SK-N-SH treated with all-trans-retinoic acid at 6 μM for 48 hours (cell line): ENCODE data around the gene LYL1.

Experiments
- ARNTL ChIP-seq: fragments of 450-650 bp; formaldehyde crosslinking; IDR thresholded peaks from 2 replicates; pipeline ENCODE4 v1.5.0; 2020; ENCODE audit warnings: low read depth, mild to moderate bottlenecking, moderate library complexity, borderline replicate concordance
- CREB5 ChIP-seq: fragments of 250-450 bp; sonication (Bioruptor Pico); IDR thresholded peaks from 2 replicates; pipeline ENCODE4 v1.5.1; 2020; ENCODE audit warnings: low read depth, mild to moderate bottlenecking, moderate library complexity
- CSDC2 ChIP-seq: fragments of 250-450 bp; sonication (Bioruptor Pico); IDR thresholded peaks from 2 replicates; pipeline ENCODE4 v1.5.0; 2020; ENCODE audit warnings: mild to moderate bottlenecking, moderate library complexity
- ESRRG ChIP-seq: fragments of 250-450 bp; sonication (Bioruptor Pico); IDR thresholded peaks from 2 replicates; pipeline ENCODE4 v1.6.1; 2021; ENCODE audit warnings: mild to moderate bottlenecking
- PATZ1 ChIP-seq: fragments of 250-450 bp; sonication (Bioruptor Pico); IDR thresholded peaks from 2 replicates; pipeline ENCODE4 v1.8.0; 2020; ENCODE audit warnings: mild to moderate bottlenecking, moderate library complexity, borderline replicate concordance
- POU6F1 ChIP-seq: fragments of 250-450 bp; sonication (Bioruptor Pico); IDR thresholded peaks from 2 replicates; pipeline ENCODE4 v1.8.0; 2021; ENCODE audit warnings: low read depth, mild to moderate bottlenecking, moderate library complexity, borderline replicate concordance
- PPARA ChIP-seq: fragments of 250-450 bp; sonication (Bioruptor Pico); IDR thresholded peaks from 2 replicates; pipeline ENCODE4 v1.5.0; 2020; ENCODE audit warnings: mild to moderate bottlenecking, borderline replicate concordance
- TOX ChIP-seq: fragments of 250-450 bp; sonication (Bioruptor Pico); IDR thresholded peaks from 2 replicates; pipeline ENCODE4 v1.8.0; 2021; ENCODE audit warnings: mild to moderate bottlenecking, moderate library complexity, borderline replicate concordance
- ZFP3 ChIP-seq: fragments of 250-450 bp; sonication (Bioruptor Pico); IDR thresholded peaks from 2 replicates; pipeline ENCODE4 v1.5.0; 2020; ENCODE audit warnings: mild to moderate bottlenecking, moderate library complexity
- ZNF70 ChIP-seq: fragments of 450-650 bp; formaldehyde crosslinking; IDR thresholded peaks from 2 replicates; pipeline ENCODE4 v1.5.0; 2020; ENCODE audit warnings: mild to moderate bottlenecking, moderate library complexity

GRCh38 chr19:13094106-13094504 lies 8.6 kb downstream of the LYL1 start:
- TF ChIP-seq ESRRG (CRISPR knock-in tag) (no peak), ARNTL (CRISPR knock-in tag) (no peak), PATZ1 (CRISPR knock-in tag) (no peak), TOX (CRISPR knock-in tag) (no peak), ZNF70 (CRISPR knock-in tag) (no peak), CREB5 (CRISPR knock-in tag) (no peak), POU6F1 (CRISPR knock-in tag) (no peak), CSDC2 (CRISPR knock-in tag) (no peak), ZFP3 (no peak), PPARA (CRISPR knock-in tag) (no peak)
